H1 (cell line): ENCODE data around the gene CAMK2D. TPM values are rescaled to one million over a fixed set of nuclear protein-coding genes. Genes with fewer than 3 reads are reported as not detected.

Experiments
- CTCF ChIA-PET: fragments of 300-600 bp; sonication (Branson Sonifier 250); formaldehyde crosslinking; loops from one replicate; lab custom pipeline; 2021; ENCODE audit not compliant: partially characterized antibody; lab: Charles Lee
- POLR2A ChIA-PET: fragments of 300-600 bp; sonication (Branson Sonifier 250); formaldehyde crosslinking; loops from one replicate; lab custom pipeline; 2021; ENCODE audit warnings: inconsistent platforms; ENCODE audit not compliant: partially characterized antibody; lab: Charles Lee
- DNase-seq, 2 experiments: peaks; one replicate each; pipeline versions ENCODE4 v3.0.0 to v3.0.0-alpha.2; 2010 to 2022; ENCODE audit warnings: low spot score in 2 of 2, low read depth in 1 of 2, mixed read lengths in 1 of 2
- FAIRE-seq: peaks from 2 replicates; lab custom pipeline; 2011; peaks lifted over from hg19 to GRCh38; lab: Jason Lieb, UNC
- H2AFZ ChIP-seq: 2 replicates; pipeline ENCODE4 v1.8.1; 2012; ENCODE audit warnings: low read length, inconsistent platforms
- H2AK5ac ChIP-seq: 2 replicates; pipeline ENCODE4 v1.6.1; 2013; ENCODE audit warnings: low read depth, low read length
- H2BK120ac ChIP-seq: replicated peaks from 2 replicates; pipeline ENCODE3; 2013; ENCODE audit warnings: low read depth, low read length, inconsistent platforms
- H2BK12ac ChIP-seq: 2 replicates; pipeline ENCODE4 v1.6.1; 2013; ENCODE audit warnings: low read depth, low read length
- H2BK15ac ChIP-seq: 2 replicates; pipeline ENCODE4 v1.6.1; 2013; ENCODE audit warnings: low read length
- H2BK20ac ChIP-seq: 2 replicates; pipeline ENCODE4 v1.6.1; 2013; ENCODE audit warnings: low read length
- H2BK5ac ChIP-seq: 2 replicates; pipeline ENCODE4 v1.6.1; 2013; ENCODE audit warnings: low read depth, low read length
- H3K14ac ChIP-seq: 2 replicates; pipeline ENCODE4 v1.6.1; 2013; ENCODE audit warnings: inconsistent platforms; ENCODE audit not compliant: insufficient read length
- H3K18ac ChIP-seq: 2 replicates; pipeline ENCODE4 v1.6.1; 2013; ENCODE audit warnings: low read length; ENCODE audit errors: extremely low read depth
- H3K23ac ChIP-seq: 2 replicates; pipeline ENCODE4 v1.6.1; 2013; ENCODE audit warnings: inconsistent platforms; ENCODE audit not compliant: insufficient read length
- H3K23me2 ChIP-seq: 2 replicates; pipeline ENCODE4 v1.6.1; 2013; ENCODE audit warnings: low read depth, low read length
- H3K27ac ChIP-seq: 2 replicates; pipeline ENCODE4 v1.6.1; 2011; ENCODE audit warnings: low read depth, low read length, inconsistent platforms
- H3K27me3 ChIP-seq, 4 experiments: replicated peaks in 1 of 4; 1 replicate in 1 of 4; 2 replicates in 3 of 4; pipeline versions ENCODE4 v1.6.1 to v1.8.1; 2011 to 2013; ENCODE audit warnings: low read length in 3 of 4, mild to moderate bottlenecking in 3 of 4, inconsistent platforms in 2 of 4, mixed read lengths in 2 of 4, moderate library complexity in 1 of 4; ENCODE audit not compliant: control insufficient read depth in 3 of 4, insufficient read depth in 3 of 4; ENCODE audit errors: extremely low read depth in 1 of 4
- H3K36me3 ChIP-seq, 4 experiments: 2 replicates each; pipeline versions ENCODE4 v1.6.1 to v1.8.1; 2011 to 2013; ENCODE audit warnings: mild to moderate bottlenecking in 4 of 4, low read length in 3 of 4, moderate library complexity in 2 of 4, control low read depth in 1 of 4, inconsistent platforms in 1 of 4; ENCODE audit not compliant: insufficient read depth in 4 of 4, control insufficient read depth in 2 of 4
- H3K4ac ChIP-seq: replicated peaks from 2 replicates; pipeline ENCODE3; 2013; ENCODE audit warnings: low read length, low read depth, mixed read lengths, inconsistent platforms; ENCODE audit not compliant: insufficient read length
- H3K4me1 ChIP-seq, 4 experiments: replicated peaks in 1 of 4; 1 replicate in 1 of 4; 2 replicates in 3 of 4; pipeline versions ENCODE4 v1.6.1 to v1.8.1; 2011 to 2013; ENCODE audit warnings: low read length in 3 of 4, inconsistent platforms in 2 of 4, mixed read lengths in 1 of 4; ENCODE audit not compliant: insufficient read depth in 4 of 4, control insufficient read depth in 3 of 4
- H3K4me2 ChIP-seq, 2 experiments: 2 replicates each; pipeline versions ENCODE4 v1.6.1 to v1.8.1; 2011 to 2013; ENCODE audit warnings: low read depth in 2 of 2, low read length in 2 of 2, control low read depth in 1 of 2, inconsistent platforms in 1 of 2, mild to moderate bottlenecking in 1 of 2; ENCODE audit not compliant: insufficient read depth in 1 of 2
- H3K4me3 ChIP-seq, 4 experiments: fragments of 200-600, 300-600 bp in 1 of 4; sonication (generic), shearing (Covaris generic), sonication (Bioruptor Twin) in 1 of 4; 2 replicates each; pipeline versions ENCODE4 v1.5.1 to v1.8.1; 2011 to 2016; ENCODE audit warnings: low read length in 4 of 4, low read depth in 3 of 4, control low read depth in 2 of 4, inconsistent platforms in 2 of 4, mild to moderate bottlenecking in 2 of 4, mixed read lengths in 1 of 4, moderate library complexity in 1 of 4; ENCODE audit not compliant: insufficient read depth in 2 of 4; ENCODE audit errors: extremely low read depth in 1 of 4
- H3K56ac ChIP-seq: replicated peaks from 2 replicates; pipeline ENCODE3; 2013; ENCODE audit warnings: low read depth, mild to moderate bottlenecking, mixed read lengths, low read length, inconsistent platforms; ENCODE audit not compliant: insufficient read length
- H3K79me1 ChIP-seq: 2 replicates; pipeline ENCODE4 v1.6.1; 2013; ENCODE audit warnings: low read depth, low read length, control low read depth
- H3K79me2 ChIP-seq, 2 experiments: 2 replicates each; pipeline versions ENCODE4 v1.6.1 to v1.8.1; 2012 to 2013; ENCODE audit warnings: low read length in 2 of 2, mild to moderate bottlenecking in 2 of 2, inconsistent platforms in 1 of 2; ENCODE audit not compliant: insufficient read depth in 2 of 2, control insufficient read depth in 1 of 2
- H3K9ac ChIP-seq, 4 experiments: replicated peaks in 1 of 4; 1 replicate in 1 of 4; 2 replicates in 3 of 4; pipeline versions ENCODE4 v1.6.1 to v1.8.1; 2011 to 2013; ENCODE audit warnings: low read depth in 3 of 4, low read length in 3 of 4, control low read depth in 2 of 4, mild to moderate bottlenecking in 2 of 4, moderate library complexity in 2 of 4, inconsistent platforms in 1 of 4; ENCODE audit errors: extremely low read depth in 1 of 4
- H3K9me3 ChIP-seq, 2 experiments: 2 replicates each; pipeline versions ENCODE4 v1.6.1 to v1.8.1; 2012 to 2013; ENCODE audit warnings: mild to moderate bottlenecking in 2 of 2, moderate library complexity in 2 of 2, control low read depth in 1 of 2, inconsistent platforms in 1 of 2, low read depth in 1 of 2, low read length in 1 of 2, mixed read lengths in 1 of 2; ENCODE audit not compliant: insufficient read depth in 2 of 2
- H4K20me1 ChIP-seq, 2 experiments: replicated peaks in 1 of 2; 2 replicates each; pipeline versions ENCODE3 to v1.8.1; 2011 to 2013; ENCODE audit warnings: inconsistent platforms in 2 of 2, low read length in 2 of 2, mild to moderate bottlenecking in 1 of 2; ENCODE audit not compliant: insufficient read depth in 2 of 2, control insufficient read depth in 1 of 2
- H4K5ac ChIP-seq: 2 replicates; pipeline ENCODE4 v1.6.1; 2013; ENCODE audit warnings: low read length, low read depth, mixed read lengths, inconsistent platforms; ENCODE audit not compliant: insufficient read length
- H4K8ac ChIP-seq: 2 replicates; pipeline ENCODE4 v1.8.0; 2013; ENCODE audit warnings: mild to moderate bottlenecking, moderate library complexity, low read length, inconsistent platforms; ENCODE audit not compliant: insufficient read depth; ENCODE audit errors: extremely low read depth
- H4K91ac ChIP-seq: replicated peaks from 2 replicates; pipeline ENCODE3; 2013; ENCODE audit warnings: low read length, mixed read lengths, inconsistent platforms; ENCODE audit not compliant: insufficient read length
- BRCA1 ChIP-seq: IDR thresholded peaks from 2 replicates; pipeline ENCODE4 v1.6.1; 2012; ENCODE audit warnings: low read depth, low read length, improper control_type of control experiment
- CBX8 ChIP-seq: fragments of 300-800, 300-1000 bp; sonication (generic); IDR thresholded peaks from 2 replicates; pipeline ENCODE4 v1.7.1; 2016; ENCODE audit warnings: low read depth, low read length, borderline replicate concordance
- E2F6 ChIP-seq: IDR thresholded peaks from 2 replicates; pipeline ENCODE4 v1.6.1; 2012; ENCODE audit warnings: inconsistent platforms
- JUN ChIP-seq: IDR thresholded peaks from 2 replicates; pipeline ENCODE4 v1.6.1; 2011; ENCODE audit warnings: low read depth, mild to moderate bottlenecking, improper control_type of control experiment, low read length
- KDM1A ChIP-seq: fragments of 200-600, 300-600 bp; sonication (generic); IDR thresholded peaks from 2 replicates; pipeline ENCODE4 v1.7.1; 2016; ENCODE audit warnings: mild to moderate bottlenecking, low read length, borderline replicate concordance
- NANOG ChIP-seq: IDR thresholded peaks from 2 replicates; pipeline ENCODE4 v1.6.1; 2011; ENCODE audit warnings: low read length, low read depth, mild to moderate bottlenecking, inconsistent platforms; ENCODE audit not compliant: insufficient read depth, poor library complexity, severe bottlenecking
- PHF8 ChIP-seq: fragments of 200-600 bp; sonication (generic); conservative IDR thresholded peaks from 2 replicates; pipeline ENCODE4 v1.7.1; 2012; ENCODE audit warnings: low read depth, mild to moderate bottlenecking, inconsistent platforms, low read length, moderate library complexity
- POLR2AphosphoS5 ChIP-seq: IDR thresholded peaks from 2 replicates; pipeline ENCODE4 v1.6.1; 2011; ENCODE audit warnings: low read depth, low read length
- RBBP5 ChIP-seq: IDR thresholded peaks from 2 replicates; pipeline ENCODE4 v1.7.1; 2012; ENCODE audit warnings: low read depth, mild to moderate bottlenecking, inconsistent platforms, low read length, moderate library complexity, borderline replicate concordance
- SAP30 ChIP-seq: fragments of 300-600 bp; sonication (generic); IDR thresholded peaks from 2 replicates; pipeline ENCODE4 v1.7.1; 2012; ENCODE audit warnings: low read length, moderate library complexity, mild to moderate bottlenecking, inconsistent platforms; ENCODE audit not compliant: insufficient read depth, insufficient replicate concordance
- TAF7 ChIP-seq: optimal IDR thresholded peaks from 2 replicates; pipeline ENCODE3; 2011; ENCODE audit warnings: low read depth, mild to moderate bottlenecking, inconsistent platforms, low read length, moderate library complexity, borderline replicate concordance
- USF2 ChIP-seq: IDR thresholded peaks from 2 replicates; pipeline ENCODE4 v1.6.1; 2011; ENCODE audit warnings: low read length, improper control_type of control experiment
- WGBS, 2 experiments: shearing (Covaris generic) in 1 of 2; methylation state at CpG; one replicate each; pipeline versions ENCODE4 v1.1.6 to v1.1.7; 2013 to 2015; ENCODE audit warnings: low lambda C conversion rate in 2 of 2, mixed read lengths in 2 of 2, inconsistent platforms in 1 of 2, low coverage in 1 of 2, missing lambda C conversion rate in 1 of 2; ENCODE audit not compliant: insufficient replicate concordance in 2 of 2, insufficient coverage in 1 of 2, insufficient read length in 1 of 2; ENCODE audit errors: extremely low coverage in 1 of 2, missing lambda C conversion rate in 1 of 2; 5-methylcytosine and 5-hydroxymethylcytosine counted together
- polyA plus RNA-seq, 7 experiments: library from polyadenylated mRNA; depleted of rRNA in 3 of 7; stranded (reverse) in 5 of 7; unstranded in 2 of 7; fragments of >200 nt in 5 of 7; fragments of 200-250 nt in 2 of 7; gene quantifications; 1 replicate in 5 of 7; 2 replicates in 1 of 7; 4 replicates in 1 of 7; pipeline versions ENCODE4 v1.2.1 to v1.2.3, GENCODE V29; 2011 to 2013; ENCODE audit warnings: missing spikeins in 2 of 7, mixed read lengths in 2 of 7
- total RNA-seq: library from RNA; stranded (reverse); fragmentation: NEBNext Ultra II Directional; extraction: Animal tissue kit (Norgen Biotek cat#: 25700); gene quantifications from 2 replicates; pipeline ENCODE4 v1.2.1, GENCODE V29; 2021

Gene CAMK2D
- total and polyA plus RNA-seq, 2 of the 8 experiments (the other 6 are each of a cell fraction or from before 2014, with no cell fraction given): 3.2 to 7.0 TPM

GRCh38 chr4:113745711-113746110 is 15.8 kb downstream of the CAMK2D start:
- Histone ChIP-seq H3K27me3 (no peaks in the 10 kb centered on the region), H3K27ac (no peak overlapping the region), H4K8ac (no peak overlapping the region), H3K4me3 (no peak overlapping the region), H4K91ac (no peak overlapping the region), H3K56ac (no peak overlapping the region), H3K36me3 (no peaks in the 10 kb centered on the region), H3K9me3 (no peaks in the 10 kb centered on the region), H3K79me1 (no peaks in the 10 kb centered on the region), H3K23ac (no peak overlapping the region), H2BK12ac (no peak overlapping the region), H2BK120ac (no peak overlapping the region), H2AK5ac (no peak overlapping the region), H3K14ac (no peak overlapping the region), H2BK15ac (no peak overlapping the region), H3K4me1 (no peaks in the 10 kb centered on the region; a peak in 1 of 7 replicates), H2AFZ (no peak overlapping the region), H3K23me2 (no peaks in the 10 kb centered on the region; the same call in 1 of the 2 replicates), H3K4me2 (no peak overlapping the region), H2BK5ac (no peak overlapping the region), H4K5ac (no peak overlapping the region), H3K18ac (no peak overlapping the region), H4K20me1 (no peaks in the 10 kb centered on the region), H2BK20ac (no peak overlapping the region), H3K4ac (no peak overlapping the region), H3K9ac (no peak overlapping the region), H3K79me2 (no peaks in the 10 kb centered on the region)
- POLR2A ChIA-PET: no interaction called here
- FAIRE-seq: no peak
- DNase-seq: no peak
- 93% methylated on average over 2 of the region's 2 CpGs; no CpG with 5 or more reads in 1 of the 2 experiments for WGBS, 2 experiments
- CTCF ChIA-PET: interaction anchor here (0.8 kb wide), 1 partner anchor 198 kb away, joined by 4 read pairs; no protein-coding TSS in a partner anchor
- TF ChIP-seq JUN (no peak), RBBP5 (no peak), POLR2AphosphoS5 (no peak), USF2 (no peak), NANOG (no peak), PHF8 (no peak), BRCA1 (no peak), TAF7 (no peak), KDM1A (no peak), E2F6 (no peak), CBX8 (no peak), SAP30 (no peak)
